ENCODE data around the gene ACVRL1. TPM values are rescaled to one million over a fixed set of nuclear protein-coding genes. Genes with fewer than 3 reads are reported as not detected.

The ACVRL1 gene
- total and polyA plus RNA-seq, 10 of the 15 experiments (the other 5 are each of a cell fraction or from before 2014, with no cell fraction given), result not detected

GRCh38 chr12:51908876-51909592 lies 1.7 kb downstream of the ACVRL1 start (continued):
- TF ChIP-seq SUPT20H (IDR thresholded peaks at IDR 0.05; ENCODE audit: borderline replicate concordance, control insufficient read depth, low read depth, low read length), result no peak

DNA sequence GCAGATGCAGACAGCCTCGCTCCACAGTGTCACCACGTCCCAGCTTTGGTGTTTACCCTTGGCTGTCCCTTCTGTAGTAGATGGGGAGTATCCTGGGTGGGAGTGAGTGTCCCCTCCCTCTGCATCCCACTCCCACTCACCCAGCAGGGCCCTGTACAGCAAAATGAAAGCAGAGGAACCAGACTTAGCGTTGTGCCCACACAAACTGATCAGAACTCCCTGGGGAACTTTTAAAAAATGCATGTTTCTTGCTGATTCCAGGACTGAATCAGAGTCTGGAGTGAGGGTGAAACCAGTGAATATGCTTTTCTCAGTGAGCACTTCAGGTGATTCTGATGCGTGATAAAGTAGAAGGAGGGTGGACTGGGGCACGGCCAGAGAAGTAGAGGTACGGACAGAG lies 2.9 kb downstream of the ACVRL1 start:
- H3K9me3 ChIP-seq (replicated peaks; ENCODE audit: control insufficient read depth, insufficient read depth, low read length), result no peaks in the 10 kb centered on the region
- no peak overlapping the region for H3K9ac ChIP-seq (ENCODE audit: control insufficient read depth, insufficient read depth, low read length)
- H3K36me3 ChIP-seq (ENCODE audit: control insufficient read depth in 2 of 2, insufficient read depth in 2 of 2, low read length in 1 of 2), result no peaks in the 10 kb centered on the region
- H3K27ac ChIP-seq (ENCODE audit: control insufficient read depth, insufficient read depth), result no peak overlapping the region
- CTCF ChIA-PET, result no interaction called here
- DNase-seq (ENCODE audit: low read depth, low spot score), result no peak
- in situ Hi-C loops (cut with MboI), result no loop called here
- SMC1A ChIA-PET (ENCODE audit: uncharacterized antibody, unreplicated experiment), result interaction anchor here (0.9 kb wide), 1 partner anchor 12 kb away, joined by 3 read pairs; no protein-coding TSS in a partner anchor
- peaks cover 14% of the 10 kb centered on the region for H3K4me1 ChIP-seq (ENCODE audit: control insufficient read depth, insufficient read depth, low read length)
- no peak for FAIRE-seq
- TF ChIP-seq CHD4 (IDR thresholded peaks at IDR 0.05) (no peak), GABPA (IDR thresholded peaks at IDR 0.05; ENCODE audit: low read depth) (no peak), MLLT1 (IDR thresholded peaks at IDR 0.05) (no peak), STAT3 (IDR thresholded peaks at IDR 0.05; ENCODE audit: low read depth, low read length) (no peak), PAX5 (IDR thresholded peaks at IDR 0.05; ENCODE audit: borderline replicate concordance, low read depth, low read length) (no peak), CBFB (IDR thresholded peaks at IDR 0.05; ENCODE audit: low read depth) (no peak), MEF2B (IDR thresholded peaks at IDR 0.05; ENCODE audit: partially characterized antibody, poor library complexity, severe bottlenecking) (no peak), SRF (IDR thresholded peaks at IDR 0.05; ENCODE audit: low read depth in 2 of 2, low read length in 2 of 2) (no peak), NRF1 (conservative IDR thresholded peaks at IDR 0.05; ENCODE audit: low read depth, low read length) (no peak), FOXM1 (IDR thresholded peaks at IDR 0.05; ENCODE audit: low read depth, low read length) (no peak), NBN (IDR thresholded peaks at IDR 0.05) (no peak), ZBED1 (IDR thresholded peaks at IDR 0.05; ENCODE audit: borderline replicate concordance) (no peak), MYC (IDR thresholded peaks at IDR 0.05; ENCODE audit: insufficient read depth, insufficient read length, insufficient replicate concordance, low read length, severe bottlenecking) (no peak), SUPT20H (IDR thresholded peaks at IDR 0.05; ENCODE audit: borderline replicate concordance, control insufficient read depth, low read depth, low read length) (no peak), TCF12 (IDR thresholded peaks at IDR 0.05; ENCODE audit: low read depth, low read length) (no peak), KAT2A (conservative IDR thresholded peaks at IDR 0.05; ENCODE audit: control insufficient read depth, low read depth, low read length) (no peak), POLR2AphosphoS5 (IDR thresholded peaks at IDR 0.05; ENCODE audit: low read length) (no peak), ZZZ3 (IDR thresholded peaks at IDR 0.05; ENCODE audit: control insufficient read depth, insufficient read length, low read depth) (no peak), CREM (IDR thresholded peaks at IDR 0.05; ENCODE audit: low read depth) (no peak)
- POLR2A ChIA-PET, result no interaction called here
- WGBS (ENCODE audit: insufficient coverage, insufficient replicate concordance, low lambda C conversion rate, missing lambda C conversion rate), result 31% methylated on average over 6 of the region's 6 CpGs
- no peak for ATAC-seq
- no peak overlapping the region for H3K4me2 ChIP-seq (ENCODE audit: control insufficient read depth, insufficient read depth)
- H2AFZ ChIP-seq (ENCODE audit: control insufficient read depth, low read depth, low read length), result no peak overlapping the region
- intact Hi-C loops (cut with micrococcal nuclease; ENCODE audit: unreplicated experiment), result no loop called here
- no peak overlapping the region for H3K4me3 ChIP-seq
- no peaks in the 10 kb centered on the region for H3K79me2 ChIP-seq (ENCODE audit: control insufficient read depth, insufficient read depth, low read length)
- RAD21 ChIA-PET (ENCODE audit: unreplicated experiment), result no interaction called here
- H4K20me1 ChIP-seq (ENCODE audit: control insufficient read depth, insufficient read depth), result no peaks in the 10 kb centered on the region
- peaks cover 12 to 14% of the 10 kb centered on the region in 2 experiments for H3K27me3 ChIP-seq (replicated peaks in 1 of 2; ENCODE audit: control insufficient read depth in 2 of 2, insufficient read depth in 2 of 2, low read length in 1 of 2)
- BruUV-seq (replicated peaks), result no TSS peak

All from GM12878 (cell line).